ENCODE measurements around the gene PALLD.

Gene PALLD

DNA sequence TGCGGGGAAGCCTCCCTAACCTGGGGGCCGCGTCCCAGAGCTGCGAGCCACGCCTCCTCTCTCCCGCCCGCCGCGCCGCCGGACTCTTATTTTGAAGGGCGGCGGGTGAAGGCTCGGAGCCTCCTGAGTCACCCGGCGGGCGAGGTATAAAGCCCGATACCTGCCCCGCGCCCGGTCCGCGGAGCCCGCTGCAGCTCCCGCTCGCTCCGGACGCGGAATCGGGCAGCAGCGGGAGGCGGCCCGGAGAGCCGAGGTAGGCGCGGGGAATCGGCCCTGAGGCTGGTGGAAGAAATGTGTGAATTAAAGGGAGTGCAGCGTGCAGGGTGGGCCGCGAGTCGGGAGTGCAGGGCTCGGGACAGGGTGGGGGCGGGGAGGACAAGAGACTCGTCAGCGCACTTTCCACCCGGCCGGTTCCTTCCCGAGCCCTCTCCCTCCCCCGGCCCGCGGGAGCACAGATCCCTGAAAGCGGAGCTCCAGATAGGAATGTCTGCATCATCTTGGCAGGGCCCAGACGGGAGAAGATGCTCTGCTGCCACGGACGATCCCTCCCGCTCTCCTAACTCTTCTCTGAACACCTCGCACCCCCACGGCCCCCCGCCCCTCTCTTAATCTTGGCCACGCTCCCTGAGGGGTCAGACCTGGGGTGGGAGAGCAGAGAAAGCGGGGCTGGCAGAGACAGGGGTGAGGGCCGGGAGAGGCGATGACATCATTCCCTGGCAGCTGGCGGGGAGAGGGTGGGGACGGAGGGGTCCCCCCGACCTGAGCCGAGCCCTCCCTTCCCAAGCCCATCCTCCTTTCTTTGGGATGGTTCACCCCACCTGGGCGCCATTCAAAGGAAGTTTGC, 335.3 kb downstream of the PALLD start:
- DNase-seq (ENCODE audit: low spot score), result peak; percentile 71

GRCh38 chr4:168832763-168833575, 336.1 kb downstream of the PALLD start:
- no peak for DNase-seq (ENCODE audit: low spot score)

DNA sequence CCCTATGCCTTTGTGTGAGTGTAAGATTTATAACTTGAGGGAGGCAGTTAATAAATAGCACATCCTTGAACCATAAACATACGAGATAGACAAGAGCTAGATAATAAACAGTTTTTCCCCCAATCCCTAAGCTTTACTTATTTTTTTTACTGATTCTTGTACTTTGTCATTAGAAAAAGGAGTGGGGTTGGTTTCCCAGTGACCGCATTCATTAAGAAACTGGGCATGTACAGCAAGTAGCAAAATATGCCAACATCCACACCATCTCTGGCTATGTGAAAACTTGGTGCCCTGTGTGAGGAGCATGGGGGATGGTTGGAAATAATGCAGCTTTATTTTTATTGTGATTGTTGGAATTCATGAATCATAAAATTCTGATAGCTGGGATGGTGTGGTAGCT, 337.0 kb downstream of the PALLD start:
- no peak for DNase-seq (ENCODE audit: low spot score)

DNA sequence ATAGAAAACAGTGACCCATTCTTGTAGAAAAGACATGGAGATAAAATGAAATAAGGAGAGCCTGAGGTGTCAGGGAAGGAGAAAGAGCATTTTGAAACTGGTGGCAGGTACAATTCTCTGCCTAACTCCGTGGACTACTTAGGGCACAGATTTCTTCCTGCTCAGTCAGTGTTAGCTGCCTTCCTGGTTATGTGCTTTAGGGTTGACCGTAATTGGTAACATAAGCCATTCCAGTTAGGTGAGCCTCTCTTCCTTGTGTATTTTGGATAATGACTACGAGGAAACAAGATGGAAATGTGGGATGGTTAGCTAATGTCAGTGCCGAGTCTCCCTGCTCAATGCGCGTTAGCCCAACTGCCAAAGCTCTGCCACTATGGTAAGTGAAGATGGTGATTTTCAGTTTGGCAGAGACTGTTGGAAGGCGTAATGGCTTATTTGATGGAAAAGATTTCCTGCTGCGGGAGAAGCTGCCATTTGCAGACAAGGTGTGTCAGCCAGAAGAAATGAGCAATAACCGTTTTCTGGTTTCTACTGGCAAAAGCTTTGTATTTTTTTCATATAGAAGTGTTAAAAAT, 339.1 kb downstream of the PALLD start:
- no peak for DNase-seq (ENCODE audit: low spot score)

DNA sequence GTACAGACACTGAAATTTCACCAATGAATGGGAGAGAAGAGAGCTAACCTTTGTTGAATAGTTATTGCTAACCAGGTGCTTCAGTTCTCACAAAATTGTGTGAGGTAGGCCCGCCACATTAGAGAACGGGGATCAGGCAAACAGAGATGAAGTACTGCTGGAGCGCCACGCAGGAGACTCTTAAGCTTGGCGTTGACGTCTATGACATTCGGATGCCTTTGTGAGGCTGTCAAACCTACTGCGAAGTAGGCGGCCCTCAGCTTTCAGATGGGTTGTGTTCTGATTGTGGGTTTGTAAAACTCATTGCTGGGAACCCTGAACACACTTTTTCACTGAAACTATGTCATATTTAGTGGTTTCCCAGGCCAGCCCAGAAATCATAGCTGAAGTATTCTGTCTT, 339.6 kb downstream of the PALLD start:
- no peak for DNase-seq (ENCODE audit: low spot score)

DNA sequence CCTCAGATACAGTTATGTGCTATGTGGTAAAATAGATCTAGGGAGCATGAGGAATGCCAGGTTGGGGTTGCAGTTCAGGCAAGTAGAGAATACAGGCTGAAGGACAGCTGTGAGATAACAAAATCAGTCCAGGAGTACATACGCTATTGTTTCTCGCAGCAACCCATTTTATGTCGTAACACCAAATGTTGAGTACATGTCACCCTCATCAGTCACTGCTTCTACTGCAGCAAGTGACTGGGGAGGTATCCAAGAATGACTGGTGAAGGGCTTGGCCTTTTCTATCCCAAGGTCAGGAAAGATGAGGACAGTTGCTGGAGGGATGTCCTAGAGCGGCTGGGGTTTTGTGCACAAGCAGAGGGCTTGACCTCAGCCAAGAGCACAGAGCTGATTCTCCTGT, 341.1 kb downstream of the PALLD start:
- no peak for DNase-seq (ENCODE audit: low spot score)

DNA sequence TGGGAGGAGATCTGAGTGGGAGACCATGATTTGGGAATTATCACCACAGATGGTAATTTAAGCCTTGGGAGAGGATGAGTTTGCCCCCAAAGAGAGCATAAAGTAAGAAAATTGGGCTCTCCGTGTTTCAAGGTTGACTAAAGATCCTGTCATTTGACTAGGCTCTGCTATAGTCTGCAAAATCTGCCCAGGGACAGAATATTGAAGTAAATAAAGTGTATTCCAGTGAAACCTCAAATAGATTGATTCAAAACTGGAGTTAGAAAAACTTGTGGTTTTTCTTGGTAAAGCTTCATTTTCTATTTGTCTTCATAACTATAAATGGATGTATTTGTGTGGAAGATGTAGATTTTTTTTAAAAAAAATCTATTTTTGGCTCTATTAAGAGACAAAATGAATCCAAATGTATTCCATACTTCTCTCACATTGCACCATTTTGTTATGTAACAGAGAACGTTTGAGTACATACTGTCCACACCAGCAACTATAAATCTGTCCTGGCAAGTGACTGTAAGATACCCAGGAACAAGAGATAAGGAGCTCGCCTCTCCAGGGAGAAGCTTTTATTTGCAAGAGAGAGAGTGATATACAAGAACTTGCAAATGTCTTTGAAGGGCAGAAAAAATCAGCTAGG, 343.0 kb downstream of the PALLD start:
- no peak for DNase-seq (ENCODE audit: low spot score)

- no peak for DNase-seq (ENCODE audit: low spot score)
Measured at GRCh38 chr4:168840392-168840763, 343.5 kb downstream of the PALLD start.

DNA sequence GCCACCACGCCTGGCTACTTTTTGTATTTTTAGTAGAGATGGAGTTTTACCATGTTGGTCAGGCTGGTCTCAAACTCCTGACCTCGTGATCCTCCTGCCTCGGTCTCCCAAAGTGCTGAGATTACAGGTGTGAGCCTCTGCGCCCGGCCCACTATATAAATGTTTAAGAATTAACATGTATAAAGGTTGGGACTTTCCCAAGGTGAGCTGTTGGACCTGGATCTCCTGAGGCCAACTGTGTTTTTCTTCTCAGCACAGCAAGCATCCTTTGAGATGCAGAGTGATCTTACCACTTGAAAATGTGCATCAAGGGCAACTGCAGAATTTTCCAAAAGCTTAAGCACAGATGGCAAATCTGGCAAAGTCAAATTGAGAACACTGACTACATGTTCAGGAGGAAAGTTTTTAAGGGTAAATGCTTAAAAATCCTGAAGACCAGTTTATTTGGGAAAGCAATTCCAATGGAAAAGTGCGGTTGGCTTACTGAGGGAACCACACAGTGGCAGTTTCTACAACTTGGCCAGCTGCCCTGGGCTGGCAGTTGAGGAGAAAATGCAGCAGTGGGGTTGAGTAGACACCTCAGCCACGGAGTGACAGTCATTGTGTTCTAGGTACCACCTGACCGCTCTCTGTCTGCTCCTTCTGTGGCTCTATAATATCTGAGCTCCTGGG, 344.3 kb downstream of the PALLD start:
- no peak for DNase-seq (ENCODE audit: low spot score)

DNA sequence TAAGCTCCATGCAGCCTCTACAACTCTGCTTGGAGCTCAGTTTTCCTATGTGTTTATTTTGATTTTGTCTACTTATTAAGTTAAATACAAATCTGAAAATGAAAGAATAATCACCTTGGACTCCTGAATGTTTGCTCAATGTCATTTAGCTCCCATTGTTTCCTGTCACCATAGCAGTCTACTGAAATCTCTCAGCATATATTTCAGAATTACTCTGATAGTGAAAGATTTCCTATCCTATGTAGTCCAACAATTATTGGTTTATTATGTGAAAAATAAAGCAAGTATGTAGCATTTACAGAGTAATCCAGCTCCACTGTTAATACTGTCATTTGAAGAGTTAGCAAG, 344.8 kb downstream of the PALLD start:
- DNase-seq (ENCODE audit: low spot score), result no peak

DNA sequence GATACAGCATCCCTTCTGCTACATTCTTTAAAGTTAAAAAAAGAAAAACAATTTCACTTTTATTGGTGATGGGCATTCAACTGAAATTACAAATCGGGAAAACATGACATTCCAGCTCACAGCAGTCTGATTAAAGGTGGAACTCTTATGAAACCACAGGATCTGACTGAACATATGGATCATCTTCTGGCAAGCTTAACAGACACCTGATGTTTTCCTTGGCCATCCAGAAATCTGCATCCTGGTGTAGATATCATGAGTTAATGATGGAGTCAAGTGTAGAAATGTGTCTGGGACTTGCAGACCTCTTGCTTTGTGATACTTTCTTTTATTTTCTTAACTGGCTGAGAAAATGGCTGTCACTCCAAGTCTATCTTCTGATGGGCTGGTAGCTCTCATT, 345.3 kb downstream of the PALLD start:
- no peak for DNase-seq (ENCODE audit: low spot score)

- no peak for DNase-seq (ENCODE audit: low spot score)
Measured at GRCh38 chr4:168843635-168844034, 346.8 kb downstream of the PALLD start.

DNA sequence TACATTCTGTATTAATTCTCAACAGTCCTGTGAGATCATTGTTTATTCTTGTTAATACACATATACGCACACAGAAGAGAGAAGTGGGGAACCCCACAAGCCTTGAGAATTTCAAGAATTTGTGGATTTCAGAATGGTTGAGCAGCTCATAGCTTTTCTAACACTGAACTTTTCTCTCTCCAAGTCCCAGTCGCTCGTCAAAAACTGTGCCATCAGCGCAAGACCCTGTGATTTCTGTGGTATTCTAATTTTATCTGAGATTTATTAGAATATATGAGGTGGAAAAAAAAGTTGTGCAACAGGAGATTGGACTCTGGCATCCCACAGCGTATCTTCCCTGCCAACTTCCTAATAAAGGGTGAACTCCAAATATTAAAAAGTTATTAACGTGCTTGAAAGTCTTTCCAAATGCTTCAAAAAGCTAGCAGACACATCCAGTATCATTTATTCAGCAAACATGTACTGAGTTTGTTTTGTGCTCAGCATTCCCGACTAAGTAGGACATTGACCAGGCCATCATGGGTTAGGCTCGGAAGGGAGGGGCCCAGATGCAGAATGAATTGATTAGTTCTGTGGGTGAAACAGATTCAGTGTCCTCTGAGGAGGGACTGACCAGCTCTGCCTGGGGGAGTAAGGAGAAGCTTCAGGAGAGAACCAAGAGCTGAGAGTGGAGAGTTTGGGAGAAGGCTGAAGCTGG, 347.6 kb downstream of the PALLD start:
- no peak for DNase-seq (ENCODE audit: low spot score)

DNA sequence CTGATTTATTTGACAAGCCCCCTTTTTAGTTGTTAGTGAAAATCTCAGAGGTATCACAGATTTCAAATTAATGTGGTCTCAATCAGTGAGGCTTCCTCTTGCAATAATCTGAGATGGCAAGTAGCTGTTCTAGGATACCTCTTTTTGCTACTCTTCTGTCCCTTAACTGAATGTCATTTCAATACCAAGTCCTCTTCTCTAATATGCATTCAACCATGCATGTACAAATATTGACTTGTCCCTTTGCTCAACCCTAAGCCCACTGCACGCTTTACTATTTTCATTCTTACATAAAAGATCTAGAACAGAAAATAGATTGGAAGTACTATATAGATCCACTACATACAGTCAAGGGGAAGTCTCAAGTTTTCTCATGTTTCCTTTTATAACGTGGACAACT, 349.0 kb downstream of the PALLD start:
- DNase-seq (ENCODE audit: low spot score), result no peak

- DNase-seq (ENCODE audit: low spot score), result no peak
Measured at GRCh38 chr4:168846414-168846813, 349.6 kb downstream of the PALLD start.

GRCh38 chr4:168847771-168848502, 351.1 kb downstream of the PALLD start:
- peak; percentile 38 for DNase-seq (ENCODE audit: low spot score)

DNA sequence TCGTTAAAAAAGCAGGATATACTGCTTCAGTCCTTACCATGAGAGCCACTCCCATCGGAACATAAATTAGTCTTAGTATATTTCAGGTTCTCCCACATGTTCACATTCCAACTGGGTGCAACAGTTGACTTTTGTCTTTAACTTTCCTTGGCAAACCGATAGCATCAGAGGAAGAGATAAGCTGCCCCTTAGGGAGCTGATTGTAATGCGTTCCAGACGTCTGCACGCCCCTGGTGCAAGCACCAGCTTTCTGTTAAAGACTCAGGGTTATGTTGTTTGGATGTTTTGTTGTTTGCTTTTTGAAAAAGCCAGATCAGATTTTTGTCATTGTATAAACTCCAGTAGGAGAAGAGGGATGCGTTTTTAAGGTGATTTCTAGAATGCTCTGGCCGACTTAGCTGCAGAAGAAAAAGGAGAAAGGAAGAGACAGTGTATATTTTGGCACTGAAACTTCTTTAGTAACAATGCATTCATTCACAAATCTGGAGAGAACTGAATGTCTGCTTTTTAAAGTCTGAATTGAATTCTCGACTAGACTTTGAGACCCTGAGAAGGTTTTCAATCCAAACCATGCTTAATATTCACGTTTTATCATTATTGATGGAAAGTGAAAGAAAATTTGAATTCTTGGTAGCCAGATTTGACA, 352.3 kb downstream of the PALLD start:
- peak; percentile 82 for DNase-seq (ENCODE audit: low spot score)

DNA sequence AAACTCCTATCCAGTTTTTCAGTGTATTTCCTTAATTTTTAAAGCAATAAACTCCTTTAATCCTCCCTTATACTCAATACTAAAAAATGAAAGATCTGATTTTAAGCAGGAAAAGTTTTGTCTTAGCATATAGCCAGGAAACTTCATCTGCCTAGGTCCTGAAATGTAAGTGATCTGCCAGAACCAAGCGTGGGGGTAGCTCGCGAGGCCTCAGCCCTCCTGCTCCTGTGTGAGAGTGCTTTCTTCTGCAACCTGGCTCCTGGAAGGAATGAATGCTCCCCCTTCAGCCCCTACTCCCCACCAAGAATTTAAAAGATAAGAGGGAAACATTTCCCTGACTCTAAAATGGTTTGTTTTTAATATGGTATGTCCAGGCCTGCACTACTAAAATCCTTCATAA, 353.1 kb downstream of the PALLD start:
- DNase-seq (ENCODE audit: low spot score), result no peak

DNA sequence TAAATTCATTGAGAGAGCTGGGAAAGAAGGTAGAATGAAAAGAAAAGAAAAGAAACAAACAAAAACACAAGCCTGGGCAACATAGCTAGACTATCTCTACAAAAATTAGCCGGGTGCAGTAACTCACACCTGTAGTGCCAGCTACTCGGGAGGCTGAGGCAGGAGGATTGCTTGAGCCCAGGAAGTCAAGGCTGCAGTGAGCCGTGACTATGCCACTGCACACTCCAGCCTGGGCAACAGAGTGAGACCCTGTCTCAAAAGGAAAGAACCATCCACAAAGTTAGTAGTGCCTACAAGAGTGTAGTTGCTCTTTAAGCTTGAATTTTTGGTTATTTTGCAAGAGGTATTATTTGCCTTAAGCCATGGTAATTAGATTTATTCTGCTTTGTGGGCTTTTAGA, 355.5 kb downstream of the PALLD start:
- DNase-seq (ENCODE audit: low spot score), result no peak

All from COLO829 (cell line).